Calu3 (cell line): Measurements from ENCODE around the gene CABCOCO1. TPM values are rescaled to one million over a fixed set of nuclear protein-coding genes. Genes with fewer than 3 reads are reported as not detected.

Experiments used
- BruUV-seq: library from RNA; stranded (reverse); fragments of 400-500 nt; replicated peaks from 2 replicates; lab custom pipeline; 2021; lab: Mats Ljungman, UMichigan
- CTCF ChIA-PET: fragments of 300-600 bp; sonication (Branson Sonifier 250); formaldehyde crosslinking; loops from one replicate; lab custom pipeline; 2022; ENCODE audit warnings: antibody characterized with exemption; lab: Charles Lee
- DNase-seq: peaks from one replicate; pipeline ENCODE4 v3.0.0; 2022
- H3K27ac Mint-ChIP-seq: one replicate; pipeline ENCODE4 v1.8.0; 2022; ENCODE audit warnings: mixed read lengths; ENCODE audit not compliant: unreplicated experiment
- H3K27me3 Mint-ChIP-seq: one replicate; pipeline ENCODE4 v1.8.0; 2022; ENCODE audit warnings: mixed read lengths; ENCODE audit not compliant: unreplicated experiment
- H3K36me3 Mint-ChIP-seq: one replicate; pipeline ENCODE4 v1.8.0; 2022; ENCODE audit warnings: mild to moderate bottlenecking, moderate library complexity, mixed read lengths; ENCODE audit not compliant: insufficient read depth, unreplicated experiment
- H3K4me1 Mint-ChIP-seq: one replicate; pipeline ENCODE4 v1.8.0; 2022; ENCODE audit warnings: mild to moderate bottlenecking, low read depth, mixed read lengths; ENCODE audit not compliant: unreplicated experiment
- H3K4me3 Mint-ChIP-seq: one replicate; pipeline ENCODE4 v1.8.0; 2022; ENCODE audit warnings: mild to moderate bottlenecking, low read depth, moderate library complexity, mixed read lengths; ENCODE audit not compliant: unreplicated experiment
- H3K9me3 Mint-ChIP-seq: one replicate; pipeline ENCODE4 v1.8.0; 2022; ENCODE audit warnings: low read depth, mixed read lengths; ENCODE audit not compliant: unreplicated experiment
- CTCF ChIP-seq: fragments of 200-600 bp; IDR thresholded peaks from one replicate; pipeline ENCODE4 v1.8.0; 2022; ENCODE audit warnings: antibody characterized with exemption; ENCODE audit not compliant: unreplicated experiment
- intact Hi-C: fragments of 100-400 bp; cut with micrococcal nuclease; formaldehyde crosslinking; loops from one replicate; pipeline ENCODE4 v1.10.0; 2022; ENCODE audit not compliant: unreplicated experiment
- total RNA-seq: library from RNA; stranded (reverse); gene quantifications from 2 replicates; pipeline ENCODE4 v1.2.3, GENCODE V29; 2022

Gene CABCOCO1
- total RNA-seq, 1 experiment from 2014 or later = not detected

GRCh38 chr10:61789031-61789430, 126.3 kb downstream of the CABCOCO1 start:
- DNase-seq = no peak
- H3K27me3 Mint-ChIP-seq = no peaks in the 10 kb centered on the region
- no peaks in the 10 kb centered on the region for H3K36me3 Mint-ChIP-seq
- CTCF ChIA-PET = no interaction called here
- H3K27ac Mint-ChIP-seq = no peak overlapping the region
- peaks cover 2% of the 10 kb centered on the region for H3K9me3 Mint-ChIP-seq
- TF ChIP-seq CTCF = no peak
- BruUV-seq = no TSS peak
- intact Hi-C loops = no loop called here
- H3K4me1 Mint-ChIP-seq = peaks cover 50% of the 10 kb centered on the region
- no peak overlapping the region for H3K4me3 Mint-ChIP-seq

GRCh38 chr10:61791216-61791615, 128.5 kb downstream of the CABCOCO1 start:
- Mint-ChIP-seq H3K4me3 (no peak overlapping the region), H3K9me3 (peaks cover 2% of the 10 kb centered on the region), H3K27ac (no peak overlapping the region), H3K4me1 (peaks cover 44% of the 10 kb centered on the region), H3K27me3 (no peaks in the 10 kb centered on the region), H3K36me3 (no peaks in the 10 kb centered on the region)
- DNase-seq = no peak
- TF ChIP-seq CTCF = no peak
- intact Hi-C loops = no loop called here
- BruUV-seq = no TSS peak
- CTCF ChIA-PET = interaction anchor here (1.0 kb wide), 1 partner anchor 29 kb away, joined by 3 read pairs; no protein-coding TSS in a partner anchor

GRCh38 chr10:61792097-61792716, 129.5 kb downstream of the CABCOCO1 start:
- no peaks in the 10 kb centered on the region for H3K27me3 Mint-ChIP-seq
- H3K9me3 Mint-ChIP-seq = peaks cover 2% of the 10 kb centered on the region
- H3K27ac Mint-ChIP-seq = no peak overlapping the region
- CTCF ChIA-PET = interaction anchor here (0.6 to 1.0 kb wide), 2 partner anchors 30 to 147 kb away, joined by 3 read pairs; no protein-coding TSS in a partner anchor
- peaks cover 34% of the 10 kb centered on the region for H3K4me1 Mint-ChIP-seq
- TF ChIP-seq CTCF = no peak
- no peak overlapping the region for H3K4me3 Mint-ChIP-seq
- DNase-seq = no peak
- H3K36me3 Mint-ChIP-seq = no peaks in the 10 kb centered on the region
- no TSS peak for BruUV-seq
- intact Hi-C loops = no loop called here

- Mint-ChIP-seq H3K9me3 (peaks cover 2% of the 10 kb centered on the region), H3K4me3 (no peak overlapping the region), H3K36me3 (no peaks in the 10 kb centered on the region), H3K27me3 (no peaks in the 10 kb centered on the region), H3K27ac (no peak overlapping the region), H3K4me1 (peaks cover 28% of the 10 kb centered on the region)
- no peak for DNase-seq
- no TSS peak for BruUV-seq
- intact Hi-C loops = no loop called here
- no peak for TF ChIP-seq CTCF
- CTCF ChIA-PET = interaction anchor here (0.6 to 0.9 kb wide), 2 partner anchors 31 to 146 kb away, joined by 3 to 5 read pairs; no protein-coding TSS in a partner anchor
Observed at GRCh38 chr10:61792921-61793320, 130.2 kb downstream of the CABCOCO1 start.
